Natural killer cell treated with Interleukin-12 subunit alpha and Interleukin-12 subunit beta and Interleukin-15 and Interleukin-18, amount 100 ng/mL, for 72 hours (primary cell): Measurements from ENCODE around the gene YY1. TPM values are rescaled to one million over a fixed set of nuclear protein-coding genes. Genes with fewer than 3 reads are reported as not detected.
"Not testable (repeated sequence)": the region's sequence is repeated elsewhere in the genome, so short reads cannot be mapped to it uniquely, and the experiment has no call there.

ENCODE experiments used
- ATAC-seq, 2 donors: fragments of 150-1000 bp; cut with Tn5 transposase in 1 of 2; sonication (Bioruptor Pico), chemical (Tn5 transposase) in 1 of 2; 2 replicates each; pipeline ENCODE4 v1.10.0; 2021
- DNase-seq: peaks from one replicate; pipeline ENCODE4 v3.0.0; 2022; ENCODE audit warnings: low spot score
- H3K27ac Mint-ChIP-seq, 2 donors: 1 replicate in 1 of 2; 2 replicates in 1 of 2; pipeline ENCODE4 v1.8.0; 2022; ENCODE audit warnings: mixed read lengths in 2 of 2, mild to moderate bottlenecking in 1 of 2, moderate library complexity in 1 of 2
- H3K27me3 Mint-ChIP-seq, 2 donors: 1 replicate in 1 of 2; 2 replicates in 1 of 2; pipeline ENCODE4 v1.8.0; 2022; ENCODE audit warnings: mixed read lengths in 2 of 2
- H3K36me3 Mint-ChIP-seq: one replicate; pipeline ENCODE4 v1.8.0; 2022; ENCODE audit warnings: mixed read lengths
- H3K4me1 Mint-ChIP-seq, 2 donors: 1 replicate in 1 of 2; 2 replicates in 1 of 2; pipeline ENCODE4 v1.8.0; 2022; ENCODE audit warnings: low read depth in 2 of 2, mixed read lengths in 2 of 2, mild to moderate bottlenecking in 1 of 2
- H3K4me3 Mint-ChIP-seq: one replicate; pipeline ENCODE4 v1.8.0; 2022; ENCODE audit warnings: mixed read lengths
- H3K9me3 Mint-ChIP-seq: 2 replicates; pipeline ENCODE4 v1.8.0; 2022; ENCODE audit warnings: mixed read lengths
- total RNA-seq, 2 donors: library from RNA; stranded (reverse); gene quantifications; one replicate each; pipeline ENCODE4 v1.2.3, GENCODE V29; 2022

Gene YY1
- total RNA-seq, 2 donors from 2014 or later, result 59.7 to 75.7 TPM

DNA sequence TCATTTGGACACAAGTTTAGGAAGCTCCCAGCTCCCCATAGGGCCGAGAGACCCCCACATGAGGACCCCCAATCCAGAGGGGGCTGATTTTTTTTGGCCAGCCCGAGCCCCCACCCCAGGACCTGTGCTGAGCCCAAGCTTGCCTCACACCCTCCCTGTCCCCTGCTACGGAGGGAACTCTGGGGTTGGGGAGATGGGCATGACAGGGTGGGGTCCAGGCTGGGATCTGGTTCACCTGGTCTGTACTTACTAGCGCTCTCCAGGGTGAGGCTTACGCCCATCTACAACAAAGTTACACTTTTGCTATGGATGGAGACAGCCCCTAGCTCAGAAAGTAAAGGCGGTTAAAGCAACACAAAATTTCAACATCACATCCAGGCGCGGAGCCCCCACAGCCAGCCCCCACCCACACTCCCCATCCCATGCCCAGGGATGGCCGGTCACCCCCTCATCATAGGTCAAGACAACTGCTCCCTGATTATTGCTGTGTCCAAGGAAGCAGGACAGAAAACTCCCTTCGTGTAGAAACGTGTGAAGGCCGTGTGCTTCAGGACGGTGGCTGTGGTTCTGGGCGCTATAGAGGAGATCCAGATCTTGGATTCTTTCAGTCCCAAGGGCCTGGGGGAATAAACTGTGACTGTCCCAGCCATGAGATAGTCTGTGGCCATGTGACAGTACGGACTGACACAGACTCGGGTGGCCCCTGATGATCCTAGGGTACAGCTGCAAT, 56.6 kb downstream of the YY1 start:
- no peaks in the 10 kb centered on the region for H3K9me3 Mint-ChIP-seq
- H3K36me3 Mint-ChIP-seq, result no peaks in the 10 kb centered on the region
- DNase-seq (no peak), ATAC-seq (no peak)
- no peak overlapping the region for H3K27ac Mint-ChIP-seq
- peaks cover 0 to 13% of the 10 kb centered on the region in 2 donors for H3K4me1 Mint-ChIP-seq
- H3K4me3 Mint-ChIP-seq, result no peak overlapping the region
- H3K27me3 Mint-ChIP-seq, result no peaks in the 10 kb centered on the region

DNA sequence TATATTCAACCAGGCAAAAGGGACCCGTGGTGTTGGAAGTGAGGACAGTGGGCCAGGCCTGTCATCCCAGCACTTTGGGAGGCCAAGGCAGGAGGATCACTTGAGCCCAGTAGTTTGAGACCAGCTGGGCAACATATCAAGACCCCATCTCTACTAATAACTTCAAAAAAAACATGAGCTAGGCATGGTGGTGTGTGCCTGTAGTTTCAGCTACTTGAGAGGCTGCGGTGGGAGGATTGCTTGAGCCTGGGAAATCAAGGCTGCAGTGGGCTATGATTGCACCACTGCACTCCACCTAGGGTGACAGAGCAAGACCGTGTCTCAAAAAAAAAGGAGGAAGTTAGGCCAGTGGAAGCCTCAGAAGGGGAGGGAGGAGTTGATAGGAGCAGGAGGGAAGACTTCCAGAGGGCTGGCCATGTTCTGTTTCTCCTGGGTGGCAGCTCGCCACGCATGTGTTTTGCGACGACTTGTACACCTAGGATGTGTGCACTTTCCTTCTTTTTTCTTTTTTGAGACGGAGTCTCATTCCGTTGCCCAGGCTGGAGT, 57.2 kb downstream of the YY1 start:
- Mint-ChIP-seq H3K27me3 (no peaks in the 10 kb centered on the region), H3K4me3 (no peak overlapping the region), H3K4me1 (peaks cover 0 to 13% of the 10 kb centered on the region in 2 donors), H3K9me3 (no peaks in the 10 kb centered on the region), H3K36me3 (no peaks in the 10 kb centered on the region), H3K27ac (peak overlapping the region in 1 of 2 donors; percentile 15)
- DNase-seq (no peak), ATAC-seq (no peak)

DNA sequence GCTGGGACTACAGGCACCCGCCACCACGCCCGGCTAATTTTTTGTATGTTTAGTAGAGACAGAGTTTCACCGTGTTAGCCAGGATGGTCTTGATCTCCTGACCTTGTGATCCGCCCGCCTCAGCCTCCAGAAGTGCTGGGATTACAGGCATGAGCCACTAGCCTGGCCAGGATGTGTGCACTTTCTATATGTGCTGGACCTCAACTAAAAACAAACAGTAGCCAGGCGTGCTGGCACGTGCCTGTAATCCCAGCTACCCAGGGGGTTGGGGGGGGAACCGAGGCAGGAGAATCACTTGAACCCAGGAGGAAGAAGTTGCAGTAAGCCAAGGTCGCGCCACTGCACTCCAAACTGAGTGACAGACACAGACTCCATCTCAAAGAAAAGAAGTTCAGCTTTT, 57.8 kb downstream of the YY1 start:
- not testable (repeated sequence) for H3K36me3 Mint-ChIP-seq, DNase-seq, H3K9me3 Mint-ChIP-seq, H3K4me3 Mint-ChIP-seq, ATAC-seq, H3K27me3 Mint-ChIP-seq
- Mint-ChIP-seq H3K4me1 (peaks cover 0 to 13% of the 10 kb centered on the region in 2 donors), H3K27ac (peak overlapping the region in 1 of 2 donors; percentile 15)

DNA sequence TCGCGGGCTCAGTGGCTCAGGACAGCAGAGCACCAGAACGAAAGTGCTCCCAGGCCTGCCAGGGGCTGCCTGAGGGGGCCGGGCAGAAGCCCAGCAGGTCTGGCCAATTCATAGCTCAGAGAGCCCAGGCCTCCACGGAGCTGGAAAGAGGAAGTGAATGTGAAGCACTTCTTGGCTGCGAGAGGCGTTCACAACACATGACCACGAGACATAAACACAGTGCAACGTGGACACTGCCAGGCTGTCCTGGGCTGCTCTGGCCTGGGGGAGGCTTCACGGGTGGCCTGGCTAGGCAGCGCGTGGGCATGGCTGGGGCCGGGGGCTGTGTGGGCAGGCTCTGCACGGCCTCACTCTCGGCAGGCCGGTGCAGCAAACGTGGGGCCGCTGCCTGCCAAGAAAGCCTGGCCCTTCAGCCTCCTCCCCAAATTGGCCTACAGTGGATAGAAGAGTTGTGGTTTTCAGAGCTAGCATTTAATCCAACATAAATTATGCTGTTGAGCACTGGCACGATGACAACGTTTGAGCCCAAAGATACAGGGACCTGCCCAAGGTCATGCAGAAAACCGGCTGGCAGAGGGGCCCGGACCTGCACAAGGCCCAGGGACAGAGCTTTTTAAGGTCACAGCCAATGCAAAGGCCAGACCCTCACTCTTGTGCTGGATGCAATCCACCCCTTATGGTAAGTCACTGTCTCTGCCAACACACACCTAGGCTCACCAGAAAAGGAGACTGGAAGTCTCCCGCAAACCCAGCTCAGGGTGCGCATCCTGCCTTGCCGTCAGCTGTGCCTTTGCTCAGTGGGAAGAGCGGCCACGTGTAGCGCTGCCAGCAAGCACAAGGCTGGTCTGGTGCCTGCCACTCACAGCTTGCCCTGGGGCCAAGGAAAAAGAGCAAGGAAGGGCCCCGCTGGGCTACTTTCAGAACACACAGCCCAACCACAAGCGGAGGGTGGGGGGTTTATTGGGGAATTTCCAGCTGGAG, 58.7 kb downstream of the YY1 start:
- no peak for DNase-seq
- Mint-ChIP-seq H3K9me3 (no peaks in the 10 kb centered on the region), H3K36me3 (no peaks in the 10 kb centered on the region), H3K27ac (peak overlapping the region in 1 of 2 donors; percentile 64), H3K4me3 (no peak overlapping the region), H3K4me1 (peaks cover 1 to 15% of the 10 kb centered on the region in 2 donors), H3K27me3 (no peaks in the 10 kb centered on the region)
- ATAC-seq, result peak in 1 of 2 donors; percentile 35

DNA sequence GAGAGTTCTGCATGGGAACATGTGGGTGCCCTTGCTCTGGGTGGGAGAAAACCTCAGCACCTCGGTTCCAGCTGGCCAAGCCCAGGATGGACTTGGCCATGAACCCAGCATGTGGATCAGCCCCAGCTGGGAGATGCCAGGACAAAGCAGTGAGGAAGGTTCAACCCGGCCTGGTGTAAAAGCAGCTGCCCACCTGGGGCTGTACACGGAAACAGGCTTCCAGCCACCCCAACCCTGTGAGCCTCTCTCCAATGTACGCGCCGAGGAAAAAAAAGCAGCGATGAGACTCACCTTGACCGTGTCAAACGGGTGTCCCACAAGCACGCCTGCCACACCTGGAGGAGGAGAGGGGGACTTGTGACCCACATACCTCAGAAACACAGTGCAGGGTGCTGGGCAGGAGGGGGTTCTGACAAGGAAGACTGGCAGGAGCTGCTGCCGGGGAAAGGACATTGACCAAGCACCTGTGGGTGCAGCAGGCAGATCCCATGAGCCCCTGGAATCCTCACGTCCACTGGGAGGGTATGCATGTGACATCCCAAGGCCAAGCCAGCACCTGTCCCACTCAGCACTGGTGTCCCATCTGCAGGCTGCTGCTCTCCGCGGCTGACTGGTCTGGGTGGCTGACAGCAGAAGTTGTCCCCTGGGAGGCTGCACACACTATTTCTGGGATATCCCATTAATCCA, 59.8 kb downstream of the YY1 start:
- Mint-ChIP-seq H3K27ac (peak overlapping the region in 1 of 2 donors; percentile 64), H3K27me3 (no peaks in the 10 kb centered on the region), H3K4me3 (no peak overlapping the region), H3K9me3 (no peaks in the 10 kb centered on the region), H3K4me1 (peaks cover 10 to 21% of the 10 kb centered on the region in 2 donors), H3K36me3 (no peaks in the 10 kb centered on the region)
- DNase-seq (no peak), ATAC-seq (no peak)

DNA sequence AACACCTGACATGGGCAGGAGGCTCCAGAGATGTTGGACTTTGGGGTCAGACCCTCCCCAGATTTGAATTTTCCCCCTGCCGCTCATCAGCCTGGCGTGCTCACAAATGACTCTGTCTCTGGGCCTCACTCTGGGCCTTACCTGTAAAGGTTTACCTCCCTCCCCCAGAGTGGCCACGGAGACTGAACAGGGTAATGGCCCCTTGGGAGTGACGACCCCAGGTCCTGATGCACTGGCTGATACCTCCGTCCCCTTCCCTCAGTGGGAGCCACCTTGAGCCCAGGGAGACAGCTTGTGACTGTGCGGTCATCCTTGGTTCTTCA, 60.3 kb downstream of the YY1 start:
- Mint-ChIP-seq H3K36me3 (no peaks in the 10 kb centered on the region), H3K27me3 (no peaks in the 10 kb centered on the region), H3K4me3 (no peak overlapping the region), H3K27ac (no peak overlapping the region), H3K9me3 (no peaks in the 10 kb centered on the region), H3K4me1 (peaks cover 10 to 24% of the 10 kb centered on the region in 2 donors)
- no peak for DNase-seq
- no peak for ATAC-seq

DNA sequence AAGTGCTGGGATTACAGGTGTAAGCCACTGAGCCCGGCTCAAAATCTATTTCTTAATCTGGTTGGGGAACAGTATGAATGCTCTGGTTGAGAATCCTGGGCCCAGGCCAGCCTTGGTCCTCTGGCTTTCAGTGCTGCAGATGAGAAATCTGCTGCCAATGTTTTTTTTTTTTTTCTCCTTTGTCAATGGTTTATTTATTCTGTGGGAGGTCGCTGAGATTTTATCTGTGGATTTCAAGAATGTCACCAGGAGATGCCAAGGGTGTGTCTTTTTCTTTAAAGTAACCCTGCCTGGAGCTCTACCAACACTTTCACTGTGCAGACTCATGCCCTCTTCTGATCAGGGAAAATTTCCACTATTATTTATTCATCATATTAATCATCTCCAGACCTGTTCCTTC, 63.7 kb downstream of the YY1 start:
- DNase-seq (no peak), ATAC-seq (no peak)
- H3K27ac Mint-ChIP-seq, result no peak overlapping the region
- no peak overlapping the region for H3K4me3 Mint-ChIP-seq
- H3K27me3 Mint-ChIP-seq, result no peaks in the 10 kb centered on the region
- no peaks in the 10 kb centered on the region for H3K36me3 Mint-ChIP-seq
- H3K9me3 Mint-ChIP-seq, result no peaks in the 10 kb centered on the region
- H3K4me1 Mint-ChIP-seq, result peaks cover 18 to 30% of the 10 kb centered on the region in 2 donors

DNA sequence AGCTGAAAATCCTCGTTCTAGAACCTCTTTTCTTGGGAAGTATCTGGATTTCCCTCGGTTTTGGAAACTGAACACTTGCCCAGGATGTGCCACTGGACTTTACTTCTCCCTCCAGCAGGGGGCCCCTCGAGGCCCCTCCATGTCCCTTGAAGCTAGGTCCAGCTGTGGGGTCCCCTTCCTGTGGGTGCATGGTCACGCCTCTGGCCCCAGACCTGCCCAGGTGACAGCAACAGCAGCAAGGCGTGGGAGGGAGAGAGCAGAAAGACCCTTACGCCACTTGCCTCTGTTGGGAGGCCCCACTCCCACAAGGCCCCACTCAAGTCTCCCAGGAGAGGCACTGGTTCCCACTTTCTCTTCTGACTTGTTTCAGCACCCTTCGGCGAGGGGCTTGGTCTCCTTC, 64.2 kb downstream of the YY1 start:
- H3K36me3 Mint-ChIP-seq, result no peaks in the 10 kb centered on the region
- no peak for ATAC-seq
- H3K27me3 Mint-ChIP-seq, result no peaks in the 10 kb centered on the region
- peaks cover 18 to 27% of the 10 kb centered on the region in 2 donors for H3K4me1 Mint-ChIP-seq
- DNase-seq, result no peak
- H3K4me3 Mint-ChIP-seq, result no peak overlapping the region
- H3K27ac Mint-ChIP-seq, result no peak overlapping the region
- no peaks in the 10 kb centered on the region for H3K9me3 Mint-ChIP-seq

DNA sequence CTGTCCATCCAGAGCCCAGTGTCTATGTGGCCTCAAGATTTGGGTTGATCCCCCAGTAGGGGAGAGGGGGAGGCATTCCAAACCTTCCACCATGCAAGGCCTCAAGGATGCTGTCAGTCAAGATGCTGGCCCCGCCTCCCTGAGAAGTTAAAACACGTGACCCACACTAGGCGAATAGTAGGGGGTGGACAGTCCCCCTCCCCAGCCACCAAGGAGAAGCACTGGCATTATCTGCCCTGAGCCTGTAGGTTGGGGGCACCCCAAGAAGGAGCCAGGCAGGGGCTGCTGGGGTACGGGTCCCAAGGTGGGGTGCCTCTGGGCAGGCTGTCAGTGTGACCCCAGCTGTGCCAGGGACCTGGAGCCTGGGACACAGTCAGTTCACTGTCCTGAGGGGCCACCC, 65.0 kb downstream of the YY1 start:
- Mint-ChIP-seq H3K27ac (no peak overlapping the region), H3K9me3 (no peaks in the 10 kb centered on the region), H3K36me3 (no peaks in the 10 kb centered on the region), H3K4me3 (no peak overlapping the region), H3K27me3 (peaks cover 0 to 3% of the 10 kb centered on the region in 2 donors), H3K4me1 (peaks cover 18 to 27% of the 10 kb centered on the region in 2 donors)
- no peak for DNase-seq
- no peak for ATAC-seq

DNA sequence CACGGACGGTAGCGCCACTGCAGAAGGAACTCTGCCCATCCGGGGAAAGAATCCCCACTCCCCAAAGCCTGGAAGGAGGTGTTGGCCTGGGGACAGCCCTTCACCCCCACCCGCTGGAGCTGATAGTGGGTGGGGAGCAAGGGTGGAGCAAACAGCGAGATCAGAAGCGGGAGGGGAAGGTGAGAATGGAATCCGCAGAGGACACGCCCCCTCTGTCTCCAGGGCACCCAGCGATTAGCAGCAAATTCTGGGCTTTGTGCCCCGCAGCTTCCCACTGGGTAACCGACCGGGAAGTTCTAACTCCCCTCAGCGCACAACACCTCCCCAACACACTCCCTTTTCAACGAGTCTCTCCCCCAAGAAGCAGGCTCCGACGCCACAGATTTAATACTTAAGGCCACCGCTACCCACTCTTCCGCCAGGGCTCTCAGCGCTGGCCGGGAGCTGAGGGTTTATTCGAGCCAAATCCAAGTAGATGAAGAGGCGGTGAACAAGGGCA, 65.9 kb downstream of the YY1 start:
- H3K36me3 Mint-ChIP-seq, result no peaks in the 10 kb centered on the region
- peaks cover 18 to 27% of the 10 kb centered on the region in 2 donors for H3K4me1 Mint-ChIP-seq
- peak overlapping the region; percentile 43 to 48 for H3K27ac Mint-ChIP-seq
- no peak for ATAC-seq
- H3K4me3 Mint-ChIP-seq, result peak overlapping the region; percentile 91
- DNase-seq, result no peak
- H3K9me3 Mint-ChIP-seq, result no peaks in the 10 kb centered on the region
- H3K27me3 Mint-ChIP-seq, result peaks cover 0 to 3% of the 10 kb centered on the region in 2 donors

DNA sequence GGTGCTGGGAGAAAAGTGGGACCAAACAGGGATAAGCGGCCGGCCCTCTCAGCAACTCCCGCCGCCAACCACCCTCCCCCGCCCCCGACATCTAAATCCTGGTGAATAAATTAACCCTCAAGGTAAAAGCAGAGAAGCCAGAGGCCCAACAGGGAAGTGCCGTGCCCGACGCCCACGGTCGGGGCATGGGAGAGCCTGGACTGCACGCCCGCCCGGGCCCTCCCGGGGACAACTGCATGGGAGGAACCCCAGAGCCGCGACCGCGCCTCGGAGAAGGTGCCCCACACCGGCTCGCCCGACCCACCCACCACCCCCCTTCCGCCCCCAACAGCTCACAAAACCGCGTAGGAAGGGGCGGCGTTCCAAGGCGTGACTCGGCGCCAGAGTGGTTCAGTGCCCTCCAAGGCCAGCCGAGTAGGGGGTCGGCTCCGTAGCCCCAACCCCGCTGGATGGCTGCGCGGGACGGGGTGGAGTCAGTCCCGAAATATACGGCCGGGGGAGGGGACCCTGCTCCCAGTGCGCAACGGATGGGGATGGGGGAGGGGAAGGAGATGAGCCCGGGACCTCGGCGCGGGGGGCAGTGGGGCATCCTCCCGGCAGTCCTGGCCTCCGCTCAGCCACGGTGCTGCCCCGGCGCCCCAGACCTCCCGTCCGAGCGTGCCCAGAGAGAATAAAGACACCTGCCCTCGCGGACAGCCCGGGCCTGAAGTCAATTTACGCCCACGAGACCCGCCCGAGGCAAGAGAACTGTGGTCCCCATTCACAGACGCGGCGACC, 66.6 kb downstream of the YY1 start:
- Mint-ChIP-seq H3K9me3 (no peaks in the 10 kb centered on the region), H3K27ac (peak overlapping the region; percentile 43 to 48), H3K4me1 (peaks cover 18 to 27% of the 10 kb centered on the region in 2 donors), H3K36me3 (no peaks in the 10 kb centered on the region), H3K27me3 (peaks cover 0 to 3% of the 10 kb centered on the region in 2 donors), H3K4me3 (peak overlapping the region; percentile 91)
- DNase-seq (no peak), ATAC-seq (peak in 1 of 2 donors; percentile 32)

DNA sequence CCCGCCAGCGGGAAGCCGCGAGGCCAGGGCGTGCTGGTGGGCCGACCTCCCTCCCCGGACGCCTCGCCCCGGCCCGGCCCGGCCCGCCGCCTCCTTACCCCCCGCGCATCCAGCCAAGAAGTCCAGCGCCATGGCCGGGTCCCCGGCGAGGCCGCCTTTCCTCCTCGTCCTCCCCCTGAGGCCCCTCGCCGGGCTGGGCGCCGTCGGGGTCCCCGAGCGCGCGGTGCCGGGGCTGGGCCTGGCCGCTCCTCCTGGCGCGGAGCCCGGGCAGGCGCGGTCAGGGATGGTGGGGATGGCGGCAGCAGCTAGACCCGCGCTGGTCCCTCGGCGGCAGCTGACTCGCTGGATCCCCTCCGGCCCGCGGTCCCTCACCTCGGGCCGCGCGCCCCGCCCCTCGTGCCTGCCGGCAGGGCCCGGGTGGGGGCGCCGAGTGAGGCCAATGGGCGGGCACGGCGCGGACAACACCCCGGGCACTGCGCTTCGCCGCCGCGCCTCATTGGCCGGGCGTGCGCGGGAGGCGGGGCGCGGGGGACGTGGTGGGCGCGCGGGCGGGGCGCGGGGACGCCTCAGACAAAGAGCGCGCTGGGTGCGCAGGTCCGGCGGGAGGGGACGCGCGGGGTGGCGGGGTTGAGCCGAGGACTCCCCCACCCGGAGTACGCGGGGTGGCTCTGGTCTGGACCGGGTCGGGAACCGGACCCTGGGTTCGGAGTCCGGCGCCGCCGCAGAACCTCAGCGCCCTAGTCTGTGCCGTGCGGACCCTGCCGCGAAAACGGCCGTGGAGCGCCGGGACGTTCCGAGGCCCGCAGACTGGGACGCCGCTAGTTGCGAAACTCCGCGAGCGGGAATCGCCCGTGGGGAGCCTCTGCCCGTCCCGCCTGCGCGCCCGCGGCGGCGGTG, 67.4 kb downstream of the YY1 start, which contains the start of gene SLC25A29:
Gene SLC25A29, minus strand, starts transcription at position 344 of the 897 bp plus-strand sequence. Its CDS starts 212 bp downstream, at position 132.
- Mint-ChIP-seq H3K27ac (peak within 1 kb of the TSS; percentile 43 to 48), H3K27me3 (peaks cover 0 to 3% of the 10 kb centered on the region in 2 donors), H3K4me3 (peak within 1 kb of the TSS; percentile 91), H3K9me3 (no peaks in the 10 kb centered on the region), H3K4me1 (peaks cover 18 to 27% of the 10 kb centered on the region in 2 donors), H3K36me3 (no peaks in the 10 kb centered on the region)
- DNase-seq (peak; percentile 91), ATAC-seq (peak; percentile 95 to 97)
